CD14-positive monocyte (primary cell): ENCODE measurements around the gene ARHGAP18. TPM values are rescaled to one million over a fixed set of nuclear protein-coding genes. Genes with fewer than 3 reads are reported as not detected.

Experiments
- DNase-seq, 3 donors: peaks; one replicate each; pipeline ENCODE4 v3.0.0-alpha.2; 2011 to 2022
- H2AFZ ChIP-seq: 2 replicates; pipeline ENCODE4 v1.6.0; 2012; ENCODE audit warnings: mild to moderate bottlenecking, low read depth, low read length, inconsistent platforms; ENCODE audit not compliant: insufficient read depth, poor library complexity, severe bottlenecking
- H3K27ac ChIP-seq, 2 donors: 1 replicate in 1 of 2; 2 replicates in 1 of 2; pipeline ENCODE4 v1.5.1; 2012 to 2013; ENCODE audit warnings: low read length in 2 of 2, control low read depth in 1 of 2, inconsistent platforms in 1 of 2, low read depth in 1 of 2, mild to moderate bottlenecking in 1 of 2
- H3K27me3 ChIP-seq, 2 donors: one replicate each; pipeline versions ENCODE4 v1.6.0 to v1.6.1; 2011 to 2013; ENCODE audit warnings: low read length in 2 of 2; ENCODE audit not compliant: control insufficient read depth in 2 of 2, insufficient read depth in 2 of 2
- H3K36me3 ChIP-seq, 2 donors: replicated peaks in 1 of 2; 1 replicate in 1 of 2; 2 replicates in 1 of 2; pipeline versions ENCODE4 v1.5.1 to v1.6.1; 2012 to 2013; ENCODE audit warnings: low read length in 2 of 2, control low read depth in 1 of 2, inconsistent platforms in 1 of 2, mild to moderate bottlenecking in 1 of 2; ENCODE audit not compliant: insufficient read depth in 2 of 2, control insufficient read depth in 1 of 2
- H3K4me1 ChIP-seq, 2 donors: 1 replicate in 1 of 2; 2 replicates in 1 of 2; pipeline versions ENCODE4 v1.5.1 to v1.6.1; 2012 to 2013; ENCODE audit warnings: low read length in 2 of 2, control low read depth in 1 of 2, inconsistent platforms in 1 of 2, mild to moderate bottlenecking in 1 of 2, moderate library complexity in 1 of 2; ENCODE audit not compliant: insufficient read depth in 2 of 2, control insufficient read depth in 1 of 2
- H3K4me2 ChIP-seq: replicated peaks from 2 replicates; pipeline ENCODE3; 2012; ENCODE audit warnings: low read length, moderate library complexity, mild to moderate bottlenecking; ENCODE audit not compliant: poor library complexity, severe bottlenecking; ENCODE audit errors: extremely low read depth
- H3K4me3 ChIP-seq, 3 experiments: fragments of 200-600 bp in 1 of 3; sonication (generic) in 1 of 3; replicated peaks in 1 of 3; 1 replicate in 2 of 3; 2 replicates in 1 of 3; pipeline ENCODE4 v1.5.1; 2011 to 2013; ENCODE audit warnings: low read length in 3 of 3, mild to moderate bottlenecking in 3 of 3, control low read depth in 2 of 3, low read depth in 2 of 3, inconsistent platforms in 1 of 3, moderate library complexity in 1 of 3
- H3K79me2 ChIP-seq: 2 replicates; pipeline ENCODE4 v1.6.0; 2012; ENCODE audit warnings: mild to moderate bottlenecking, control low read depth, inconsistent platforms, low read length, moderate library complexity; ENCODE audit not compliant: insufficient read depth
- H3K9ac ChIP-seq: 2 replicates; pipeline ENCODE4 v1.6.0; 2017; ENCODE audit warnings: low read length, mild to moderate bottlenecking; ENCODE audit not compliant: insufficient read depth, poor library complexity, severe bottlenecking
- H3K9me3 ChIP-seq, 2 donors: replicated peaks in 1 of 2; 1 replicate in 1 of 2; 2 replicates in 1 of 2; pipeline versions ENCODE4 v1.5.1 to v1.6.1; 2012 to 2013; ENCODE audit warnings: low read length in 2 of 2, control low read depth in 1 of 2; ENCODE audit not compliant: control insufficient read depth in 1 of 2, insufficient read depth in 1 of 2
- H4K20me1 ChIP-seq: 2 replicates; pipeline ENCODE4 v1.6.0; 2012; ENCODE audit warnings: mild to moderate bottlenecking, low read length, control low read depth, moderate library complexity; ENCODE audit not compliant: insufficient read depth
- H3K27ac Mint-ChIP-seq, 7 donors: one replicate each; pipeline ENCODE4 v1.8.0; 2020; ENCODE audit warnings: mild to moderate bottlenecking in 7 of 7, mixed read lengths in 7 of 7, moderate library complexity in 6 of 7, inconsistent platforms in 2 of 7
- H3K27me3 Mint-ChIP-seq, 3 donors: one replicate each; pipeline ENCODE4 v1.8.0; 2021 to 2022; ENCODE audit warnings: low read depth in 3 of 3, mild to moderate bottlenecking in 3 of 3, mixed read lengths in 3 of 3, moderate library complexity in 3 of 3, inconsistent platforms in 1 of 3
- H3K36me3 Mint-ChIP-seq, 2 donors: one replicate each; pipeline ENCODE4 v1.8.0; 2020; ENCODE audit warnings: mixed read lengths in 2 of 2, inconsistent platforms in 1 of 2, mild to moderate bottlenecking in 1 of 2
- H3K4me1 Mint-ChIP-seq: one replicate; pipeline ENCODE4 v1.8.0; 2020; ENCODE audit warnings: mild to moderate bottlenecking, mixed read lengths
- H3K4me3 Mint-ChIP-seq, 2 donors: one replicate each; pipeline ENCODE4 v1.8.0; 2020; ENCODE audit warnings: mild to moderate bottlenecking in 2 of 2, mixed read lengths in 2 of 2, moderate library complexity in 1 of 2
- H3K9me3 Mint-ChIP-seq, 7 donors: one replicate each; pipeline ENCODE4 v1.8.0; 2020 to 2022; ENCODE audit warnings: mixed read lengths in 7 of 7, mild to moderate bottlenecking in 6 of 7, moderate library complexity in 6 of 7, inconsistent platforms in 2 of 7
- CTCF ChIP-seq: fragments of 200-600 bp; IDR thresholded peaks from one replicate; pipeline ENCODE4 v1.8.0; 2022; ENCODE audit warnings: antibody characterized with exemption, mild to moderate bottlenecking
- WGBS: methylation state at CpG from one replicate; pipeline ENCODE4 v1.1.5; 2013; ENCODE audit warnings: missing lambda C conversion rate; ENCODE audit not compliant: insufficient coverage; 5-methylcytosine and 5-hydroxymethylcytosine counted together
- intact Hi-C, 2 donors: fragments of 100-400 bp; cut with micrococcal nuclease; formaldehyde crosslinking; loops; one replicate each; pipeline versions ENCODE4 v1.15.0 to v1.15.1; 2023
- polyA plus RNA-seq, 3 donors: library from polyadenylated mRNA; depleted of rRNA in 1 of 3; unstranded in 2 of 3; stranded (reverse) in 1 of 3; fragments of 300-500 nt in 2 of 3; fragments of >200 nt in 1 of 3; fragmentation: Illumina TruSeq in 2 of 3; gene quantifications; 1 replicate in 2 of 3; 2 replicates in 1 of 3; pipeline ENCODE4 v1.2.3, GENCODE V29; 2012 to 2021

ARHGAP18 gene
- polyA plus RNA-seq, 3 donors = 3.7 to 5.6 (median 3.8) TPM

GRCh38 chr6:129638055-129638684, 71.8 kb downstream of the ARHGAP18 start:
- peak overlapping the region in 1 of 7 donors; percentile 39 for H3K27ac Mint-ChIP-seq
- H3K27me3 Mint-ChIP-seq = no peaks in the 10 kb centered on the region
- Histone ChIP-seq H4K20me1 (no peaks in the 10 kb centered on the region), H3K4me3 (no peak overlapping the region), H3K4me1 (no peaks in the 10 kb centered on the region), H3K27ac (no peak overlapping the region), H3K79me2 (no peaks in the 10 kb centered on the region), H2AFZ (no peak overlapping the region), H3K36me3 (peaks cover 8 to 51% of the 10 kb centered on the region in 2 donors), H3K9me3 (no peaks in the 10 kb centered on the region), H3K9ac (no peak overlapping the region), H3K4me2 (no peak overlapping the region), H3K27me3 (no peaks in the 10 kb centered on the region)
- no peak overlapping the region for H3K4me3 Mint-ChIP-seq
- peaks cover 0 to 2% (median 0%) of the 10 kb centered on the region in 7 donors for H3K9me3 Mint-ChIP-seq
- H3K36me3 Mint-ChIP-seq = peaks cover 47 to 56% of the 10 kb centered on the region in 2 donors
- TF ChIP-seq CTCF = no peak
- WGBS = 100% methylated on average over 2 of the region's 8 CpGs
- no peak for DNase-seq
- intact Hi-C loops = no loop called here
- peaks cover 2% of the 10 kb centered on the region for H3K4me1 Mint-ChIP-seq

- no peaks in the 10 kb centered on the region for H3K9me3 Mint-ChIP-seq
- Histone ChIP-seq H2AFZ (no peak overlapping the region), H3K27me3 (no peaks in the 10 kb centered on the region), H3K4me2 (no peak overlapping the region), H3K27ac (no peak overlapping the region), H3K36me3 (peaks cover 10 to 51% of the 10 kb centered on the region in 2 donors), H3K79me2 (no peaks in the 10 kb centered on the region), H3K4me3 (no peak overlapping the region), H4K20me1 (no peaks in the 10 kb centered on the region), H3K4me1 (no peaks in the 10 kb centered on the region), H3K9me3 (no peaks in the 10 kb centered on the region), H3K9ac (no peak overlapping the region)
- DNase-seq = no peak
- H3K36me3 Mint-ChIP-seq = peaks cover 47 to 61% of the 10 kb centered on the region in 2 donors
- H3K4me3 Mint-ChIP-seq = no peak overlapping the region
- no CpG with 5 or more reads among the region's 3 CpGs for WGBS
- no peaks in the 10 kb centered on the region for H3K27me3 Mint-ChIP-seq
- H3K27ac Mint-ChIP-seq = peak overlapping the region in 3 of 7 donors; percentile 12 to 39 (median 21)
- intact Hi-C loops = no loop called here
- peaks cover 2% of the 10 kb centered on the region for H3K4me1 Mint-ChIP-seq
- TF ChIP-seq CTCF = no peak
Observed at GRCh38 chr6:129637340-129638054, 72.5 kb downstream of the ARHGAP18 start.
